Measurements from ENCODE around the gene SBF2. TPM values are rescaled to one million over a fixed set of nuclear protein-coding genes. Genes with fewer than 3 reads are reported as not detected.

SBF2 gene
- total and polyA plus RNA-seq, 2 donors (not counting 1 experiment from before 2014, with no cell fraction given) = 5.6 to 17.7 TPM

GRCh38 chr11:10322830-10323792 is 29.1 kb upstream of the SBF2 start:
- Histone ChIP-seq H3K36me3 (replicated peaks in 1 of 2; ENCODE audit: control extremely low read depth in 1 of 2, control insufficient read depth in 1 of 2, extremely low read depth in 1 of 2, insufficient read depth in 2 of 2, low read length in 1 of 2) (no peaks in the 10 kb centered on the region), H4K20me1 (ENCODE audit: control insufficient read depth, insufficient read depth, low read length, poor library complexity, severe bottlenecking) (no peaks in the 10 kb centered on the region), H3K4me3 (ENCODE audit: control extremely low read depth in 1 of 5, extremely low read depth in 1 of 5, insufficient read depth in 1 of 5, low read depth in 2 of 5, low read length in 4 of 5) (no peak overlapping the region), H3K27ac (ENCODE audit: low read length in 2 of 2) (no peak overlapping the region), H3K4me1 (ENCODE audit: control insufficient read depth in 2 of 2, insufficient read depth in 2 of 2, low read length in 2 of 2) (peaks cover 7 to 14% of the 10 kb centered on the region in 2 donors), H3K4me2 (replicated peaks; ENCODE audit: low read depth, low read length, poor library complexity, severe bottlenecking) (peak overlapping the region; percentile 32), H3K27me3 (replicated peaks in 1 of 4; ENCODE audit: control extremely low read depth in 1 of 4, control insufficient read depth in 3 of 4, insufficient read depth in 4 of 4, low read length in 3 of 4) (peaks cover 0 to 6% (median 0%) of the 10 kb centered on the region in 4 experiments), H3K79me2 (ENCODE audit: control insufficient read depth, insufficient read depth, low read length) (no peaks in the 10 kb centered on the region), H2AFZ (ENCODE audit: insufficient read depth, low read depth, low read length, poor library complexity, severe bottlenecking) (no peak overlapping the region), H3K9ac (ENCODE audit: low read length) (no peak overlapping the region), H3K9me3 (ENCODE audit: control extremely low read depth in 1 of 3, control insufficient read depth in 2 of 3, insufficient read depth in 1 of 3, low read length in 2 of 3) (no peaks in the 10 kb centered on the region)
- peaks cover 17% of the 10 kb centered on the region for H3K4me1 Mint-ChIP-seq
- no peaks in the 10 kb centered on the region for H3K9me3 Mint-ChIP-seq (ENCODE audit: insufficient read depth)
- H3K27me3 Mint-ChIP-seq = peaks cover 16% of the 10 kb centered on the region
- ChIA-PET CTCF (interaction anchor here (0.7 to 4.6 kb wide), 24 partner anchors 9 to 1307 kb away, joined by 3 to 53 read pairs (median 5); partner anchors contain the start of gene ADM), POLR2A (interaction anchor here (0.6 kb wide), 1 partner anchor 24 kb away, joined by 7 read pairs; no protein-coding TSS in a partner anchor)
- DNase-seq (peak; percentile 70), ATAC-seq (ENCODE audit: low read depth) (peak; percentile 44)
- H3K4me3 Mint-ChIP-seq = no peak overlapping the region
- 100% methylated on average over 1 of the region's 8 CpGs for WGBS (ENCODE audit: insufficient coverage)
- TF ChIP-seq CTCF (IDR thresholded peaks at IDR 0.05) (peak; percentile 76), EZH2 (IDR thresholded peaks at IDR 0.05; ENCODE audit: borderline replicate concordance, insufficient read depth, low read depth, low read length, poor library complexity, severe bottlenecking) (no peak)
- intact Hi-C loops (cut with micrococcal nuclease) = loop anchor here (1.0 to 5.0 kb wide), 5 partner anchors 15 to 1306 kb away; no protein-coding TSS in a partner anchor
- peak overlapping the region; percentile 67 for H3K27ac Mint-ChIP-seq

All from B cell (primary cell).